Liver (tissue), 3 donors: ENCODE data around the gene ATP2B2.

ENCODE experiments used
- CTCF ChIP-seq: fragments of 150-350 bp; IDR thresholded peaks from 2 replicates; pipeline ENCODE4 v1.5.1; 2017; ENCODE audit warnings: improper control_type of control experiment, low read depth, low read length; ENCODE audit not compliant: missing input control
- FOXA1 ChIP-seq: IDR thresholded peaks from 2 replicates; pipeline ENCODE4 v1.6.1; 2016; ENCODE audit warnings: antibody characterized with exemption
- FOXA2 ChIP-seq: IDR thresholded peaks from 2 replicates; pipeline ENCODE4 v1.6.1; 2016; ENCODE audit warnings: antibody characterized with exemption
- GABPA ChIP-seq, 2 donors: IDR thresholded peaks in 1 of 2; conservative IDR thresholded peaks in 1 of 2; 2 replicates each; pipeline ENCODE4 v1.6.1; 2016; ENCODE audit warnings: antibody characterized with exemption in 2 of 2, mild to moderate bottlenecking in 1 of 2, moderate library complexity in 1 of 2
- JUND ChIP-seq, 2 donors: IDR thresholded peaks; 2 replicates each; pipeline ENCODE4 v1.6.1; 2016; ENCODE audit warnings: antibody characterized with exemption in 2 of 2
- RAD21 ChIP-seq, 2 donors: IDR thresholded peaks; 2 replicates each; pipeline ENCODE4 v1.6.1; 2016; ENCODE audit warnings: antibody characterized with exemption in 2 of 2, mild to moderate bottlenecking in 2 of 2
- REST ChIP-seq: IDR thresholded peaks from 2 replicates; pipeline ENCODE4 v1.6.1; 2016; ENCODE audit warnings: antibody characterized with exemption, mild to moderate bottlenecking
- TAF1 ChIP-seq: conservative IDR thresholded peaks from 2 replicates; pipeline ENCODE4 v1.6.1; 2016; ENCODE audit warnings: antibody characterized with exemption, mild to moderate bottlenecking
- YY1 ChIP-seq: IDR thresholded peaks from 2 replicates; pipeline ENCODE4 v1.6.1; 2016; ENCODE audit warnings: antibody characterized with exemption, mild to moderate bottlenecking
- donor health status: healthy.
- donor health status: healthy.

- TF ChIP-seq TAF1 (no peak), YY1 (no peak), JUND (IDR thresholded peaks at IDR 0.05) (no peak), CTCF (no peak), REST (no peak), RAD21 (IDR thresholded peaks at IDR 0.05) (no peak), FOXA2 (no peak), GABPA (IDR thresholded peaks at IDR 0.05 in 1 of 2, conservative IDR thresholded peaks at IDR 0.05 in 1 of 2) (no peak), FOXA1 (no peak)
These were observed 148.9 kb downstream of the ATP2B2 start for GRCh38 chr3:10356461-10356981.
